Activated naive CD4-positive, alpha-beta T cell treated with anti-CD3 and anti-CD28 coated beads, Interleukin-2, amount 50 U/mL, for 24 hours (primary cell): ENCODE data around the gene PKDCC.

Source experiments
- H3K27ac Mint-ChIP-seq: one replicate; pipeline ENCODE4 v1.8.0; 2021; ENCODE audit warnings: mild to moderate bottlenecking, mixed read lengths
- H3K27me3 Mint-ChIP-seq: one replicate; pipeline ENCODE4 v1.8.0; 2021; ENCODE audit warnings: mixed read lengths
- H3K36me3 Mint-ChIP-seq: one replicate; pipeline ENCODE4 v1.8.0; 2021; ENCODE audit warnings: mixed read lengths
- H3K4me1 Mint-ChIP-seq: one replicate; pipeline ENCODE4 v1.8.0; 2021; ENCODE audit warnings: mixed read lengths
- H3K4me3 Mint-ChIP-seq: one replicate; pipeline ENCODE4 v1.8.0; 2021; ENCODE audit warnings: mild to moderate bottlenecking, mixed read lengths
- H3K9me3 Mint-ChIP-seq: one replicate; pipeline ENCODE4 v1.8.0; 2021; ENCODE audit warnings: mixed read lengths

The PKDCC gene

DNA sequence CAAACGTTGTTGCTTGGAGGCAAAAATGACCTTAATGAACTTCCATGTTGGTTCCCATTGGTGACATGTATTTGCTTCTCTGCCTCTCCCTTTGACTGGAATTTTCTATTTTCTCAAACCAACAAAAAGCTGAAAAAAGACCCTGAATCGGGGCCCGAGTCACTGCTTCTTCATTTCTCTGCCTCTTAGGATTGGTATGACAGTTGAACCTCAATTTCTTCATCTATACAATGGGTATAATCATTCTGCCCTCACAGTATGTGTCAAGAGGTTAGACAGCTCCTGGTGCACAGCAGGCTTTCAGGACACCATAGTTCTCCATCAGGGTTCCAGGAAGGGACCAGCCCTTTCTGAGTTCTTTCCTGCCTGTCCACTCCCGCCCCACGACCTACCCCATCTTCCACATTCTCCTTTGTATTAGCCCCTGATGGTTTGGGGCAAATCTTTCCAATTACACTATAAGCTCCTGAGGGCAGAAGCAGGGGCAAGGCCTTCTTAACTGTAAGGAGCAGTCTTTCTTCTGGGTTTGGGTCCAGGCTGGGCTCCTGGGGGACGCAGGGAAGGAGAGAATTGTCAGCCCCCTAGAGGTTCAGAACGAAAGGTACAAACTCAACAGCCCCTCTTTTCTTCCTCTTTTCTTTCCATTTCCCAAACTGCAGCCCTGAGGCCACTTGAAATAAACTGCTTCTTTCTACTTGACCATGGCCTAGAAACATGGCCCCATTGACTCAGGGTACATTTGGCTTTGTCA, 6.3 kb upstream of the PKDCC start:
- H3K4me3 Mint-ChIP-seq: no peak overlapping the region
- H3K4me1 Mint-ChIP-seq: no peaks in the 10 kb centered on the region
- no peaks in the 10 kb centered on the region for H3K9me3 Mint-ChIP-seq
- no peak overlapping the region for H3K27ac Mint-ChIP-seq
- H3K36me3 Mint-ChIP-seq: no peaks in the 10 kb centered on the region
- H3K27me3 Mint-ChIP-seq: peaks cover 32% of the 10 kb centered on the region

DNA sequence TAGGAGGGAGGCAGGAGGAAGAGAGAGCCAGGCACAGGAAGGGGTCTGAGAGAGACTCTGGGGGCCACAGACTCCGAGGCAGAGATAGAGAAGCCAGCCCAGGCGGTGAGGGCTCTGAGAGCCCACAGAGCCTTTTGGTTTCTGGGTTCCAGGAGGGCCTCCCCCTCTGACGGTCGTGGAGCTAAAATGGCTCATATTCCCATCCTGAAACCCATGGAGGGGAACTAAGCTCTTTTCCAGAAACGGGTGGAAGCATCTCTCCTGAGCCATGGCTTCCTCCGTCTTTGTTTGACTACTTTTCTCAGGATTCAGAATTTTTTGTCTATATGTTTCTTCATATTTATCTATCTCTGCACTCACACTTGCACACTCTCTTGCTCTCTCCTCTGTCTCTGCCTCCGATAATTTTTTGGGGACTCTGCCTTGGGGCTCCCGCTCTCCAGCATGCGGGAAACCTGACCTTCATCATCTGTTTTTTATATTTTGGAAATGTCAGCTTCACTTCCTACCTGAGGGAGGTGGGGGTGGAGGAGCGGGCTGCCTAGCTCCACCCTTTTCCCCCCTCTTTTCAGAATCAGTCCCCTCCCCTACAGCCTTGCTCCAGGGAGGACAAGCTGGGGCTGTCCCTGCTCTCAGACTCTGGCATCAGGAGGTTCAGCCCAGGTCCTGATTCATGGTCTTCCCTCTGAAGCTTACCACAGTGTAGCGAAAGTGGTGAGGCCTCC, 5.0 kb upstream of the PKDCC start:
- Mint-ChIP-seq H3K27me3 (peaks cover 37% of the 10 kb centered on the region), H3K4me3 (no peak overlapping the region), H3K27ac (no peak overlapping the region), H3K9me3 (no peaks in the 10 kb centered on the region), H3K4me1 (peaks cover 4% of the 10 kb centered on the region), H3K36me3 (no peaks in the 10 kb centered on the region)

DNA sequence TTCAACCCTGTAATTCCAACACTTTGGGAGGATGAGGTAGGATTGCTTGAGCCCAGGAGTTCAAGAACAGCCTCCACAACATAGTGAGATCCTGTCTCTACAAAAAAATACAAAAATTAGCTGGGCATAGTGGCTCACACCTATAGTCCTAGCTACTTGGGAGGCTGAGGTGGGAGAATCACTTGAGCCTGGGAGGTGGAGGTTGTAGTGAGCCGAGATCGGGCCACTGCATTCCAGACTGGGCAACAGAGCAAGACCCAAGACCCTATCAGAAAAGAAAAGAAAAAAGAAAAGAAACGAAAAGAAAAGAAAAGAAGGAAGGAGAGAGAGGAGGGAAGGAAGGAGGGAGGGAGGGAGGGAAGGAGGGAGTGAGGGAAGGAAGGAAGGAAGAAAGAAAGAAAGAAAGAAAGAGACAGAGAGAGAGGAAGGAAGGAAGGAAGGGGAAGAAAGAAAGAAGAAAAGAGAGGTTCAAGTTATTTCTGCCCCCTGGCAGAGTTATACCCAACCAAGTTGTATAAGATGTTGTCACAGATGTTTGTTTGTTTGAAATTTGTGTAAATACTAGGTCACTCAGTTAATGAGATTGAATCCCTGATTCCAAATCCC, 3.9 kb upstream of the PKDCC start:
- no peak overlapping the region for H3K27ac Mint-ChIP-seq
- H3K9me3 Mint-ChIP-seq: no peaks in the 10 kb centered on the region
- H3K4me1 Mint-ChIP-seq: peaks cover 4% of the 10 kb centered on the region
- H3K36me3 Mint-ChIP-seq: no peaks in the 10 kb centered on the region
- no peak overlapping the region for H3K4me3 Mint-ChIP-seq
- H3K27me3 Mint-ChIP-seq: peaks cover 41% of the 10 kb centered on the region

DNA sequence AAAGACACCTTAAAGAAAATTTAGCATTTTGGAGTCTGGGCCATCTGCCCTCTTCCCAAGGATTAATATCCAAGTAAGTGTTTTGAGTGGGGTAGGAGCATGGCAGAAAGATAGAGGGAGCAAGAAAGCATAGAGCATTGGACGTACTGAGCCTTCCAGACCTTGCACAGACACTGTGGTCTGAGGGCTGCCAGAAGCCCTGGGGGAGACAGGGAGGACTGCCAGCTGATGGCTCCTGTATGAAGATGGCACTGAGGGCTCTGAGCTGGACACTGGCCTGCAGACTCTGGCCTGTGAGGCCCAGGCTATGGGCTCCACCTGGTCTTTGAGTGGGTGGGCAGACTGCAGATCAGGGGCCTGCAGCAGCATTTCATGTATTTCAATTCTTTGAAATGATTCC, 2.9 kb upstream of the PKDCC start:
- H3K27me3 Mint-ChIP-seq: peaks cover 46% of the 10 kb centered on the region
- no peak overlapping the region for H3K27ac Mint-ChIP-seq
- H3K36me3 Mint-ChIP-seq: no peaks in the 10 kb centered on the region
- no peaks in the 10 kb centered on the region for H3K9me3 Mint-ChIP-seq
- peaks cover 4% of the 10 kb centered on the region for H3K4me1 Mint-ChIP-seq
- no peak overlapping the region for H3K4me3 Mint-ChIP-seq

DNA sequence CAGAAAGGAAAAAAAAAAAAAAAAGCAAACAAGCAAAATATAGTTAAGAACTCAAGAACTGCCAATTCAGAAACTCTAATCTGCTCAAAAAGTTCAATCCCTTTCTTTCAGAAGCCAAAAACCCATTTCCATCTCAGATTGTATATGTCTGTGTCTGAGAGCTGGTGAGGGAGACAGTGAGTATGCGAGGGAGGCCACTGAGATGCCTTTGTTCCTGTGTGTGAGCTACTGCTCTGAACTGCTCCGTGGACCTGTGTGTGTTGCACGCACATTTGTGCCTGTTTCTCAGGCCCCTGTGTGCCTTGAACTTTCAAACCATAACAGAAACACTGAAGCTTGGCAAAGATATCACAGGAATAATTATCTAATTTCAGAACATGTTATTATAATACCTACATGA, 2.5 kb upstream of the PKDCC start:
- no peak overlapping the region for H3K4me3 Mint-ChIP-seq
- H3K36me3 Mint-ChIP-seq: no peaks in the 10 kb centered on the region
- H3K27me3 Mint-ChIP-seq: peaks cover 50% of the 10 kb centered on the region
- H3K27ac Mint-ChIP-seq: no peak overlapping the region
- no peaks in the 10 kb centered on the region for H3K9me3 Mint-ChIP-seq
- peaks cover 4% of the 10 kb centered on the region for H3K4me1 Mint-ChIP-seq

GRCh38 chr2:42045848-42046748, 1.7 kb upstream of the PKDCC start:
- Mint-ChIP-seq H3K9me3 (no peaks in the 10 kb centered on the region), H3K4me1 (peaks cover 4% of the 10 kb centered on the region), H3K27me3 (peaks cover 49% of the 10 kb centered on the region), H3K4me3 (peak overlapping the region; percentile 57), H3K36me3 (no peaks in the 10 kb centered on the region), H3K27ac (no peak overlapping the region)

DNA sequence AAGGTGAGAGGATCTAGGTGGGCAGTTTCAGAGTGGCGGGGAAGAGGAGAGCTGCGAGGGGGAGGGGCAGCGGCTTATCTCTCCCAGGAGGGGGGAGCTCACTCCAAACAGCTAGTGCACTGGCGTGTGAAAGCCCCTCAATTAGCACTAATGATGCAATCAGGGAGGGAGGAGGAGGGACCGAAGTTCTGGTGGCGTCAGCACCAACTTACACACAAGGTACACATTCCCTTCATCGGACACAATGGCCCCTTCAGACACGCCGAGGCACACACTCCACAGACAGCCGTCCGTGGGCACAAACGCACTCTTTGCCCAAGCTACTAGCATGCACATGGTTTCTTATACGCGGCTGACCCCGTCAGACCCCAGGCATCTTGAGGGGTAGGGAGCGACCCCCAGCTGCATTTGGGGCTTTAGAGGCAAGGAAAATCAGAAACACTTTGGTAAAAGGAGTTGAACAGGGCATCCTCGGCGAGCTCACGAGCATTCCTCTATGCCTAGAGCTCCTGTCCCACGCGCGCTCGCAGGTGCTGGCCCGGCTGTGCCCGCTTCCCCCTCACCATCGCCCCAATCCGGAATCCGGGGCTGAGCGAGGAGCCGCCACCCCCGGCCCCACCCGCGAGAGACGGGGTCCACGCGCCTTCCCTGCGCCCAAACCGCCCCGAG, 868 bp upstream of the PKDCC start:
- H3K36me3 Mint-ChIP-seq: no peaks in the 10 kb centered on the region
- H3K4me3 Mint-ChIP-seq: peak overlapping the region; percentile 77
- H3K27ac Mint-ChIP-seq: no peak overlapping the region
- no peaks in the 10 kb centered on the region for H3K9me3 Mint-ChIP-seq
- peaks cover 42% of the 10 kb centered on the region for H3K27me3 Mint-ChIP-seq
- peaks cover 4% of the 10 kb centered on the region for H3K4me1 Mint-ChIP-seq

DNA sequence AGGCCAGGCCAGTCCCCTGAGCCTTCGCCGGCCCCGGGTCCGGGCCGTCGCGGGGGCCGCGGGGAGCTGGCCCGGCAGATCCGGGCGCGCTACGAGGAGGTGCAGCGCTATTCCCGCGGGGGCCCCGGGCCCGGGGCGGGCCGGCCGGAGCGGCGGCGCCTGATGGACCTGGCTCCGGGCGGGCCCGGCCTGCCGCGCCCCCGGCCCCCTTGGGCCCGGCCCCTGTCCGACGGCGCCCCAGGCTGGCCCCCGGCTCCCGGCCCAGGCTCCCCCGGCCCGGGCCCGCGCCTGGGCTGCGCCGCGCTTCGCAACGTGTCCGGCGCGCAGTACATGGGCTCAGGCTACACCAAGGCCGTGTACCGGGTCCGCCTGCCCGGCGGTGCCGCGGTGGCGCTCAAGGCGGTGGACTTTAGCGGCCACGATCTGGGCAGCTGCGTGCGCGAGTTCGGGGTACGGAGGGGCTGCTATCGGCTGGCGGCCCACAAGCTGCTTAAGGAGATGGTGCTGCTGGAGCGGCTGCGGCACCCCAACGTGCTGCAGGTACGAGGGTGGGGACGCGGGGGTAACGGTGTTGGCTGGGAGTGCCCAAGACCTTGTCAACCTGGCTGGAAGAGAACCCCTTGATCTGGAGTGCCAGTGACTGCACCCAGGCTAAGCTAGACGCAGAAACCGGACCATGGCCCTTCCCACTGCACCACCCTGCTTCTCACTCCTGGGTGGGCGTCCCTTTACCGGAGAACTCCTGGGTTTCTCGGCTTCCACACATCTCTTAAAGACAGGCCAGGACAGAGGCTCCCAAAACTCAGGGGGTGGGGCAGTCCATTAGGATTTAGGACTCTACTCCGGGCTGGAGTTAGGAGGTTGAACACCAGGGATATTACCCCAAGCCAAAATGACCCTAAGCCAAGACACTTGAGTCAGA, 739 bp downstream of the PKDCC start:
- H3K36me3 Mint-ChIP-seq: no peaks in the 10 kb centered on the region
- no peak overlapping the region for H3K4me3 Mint-ChIP-seq
- peaks cover 4% of the 10 kb centered on the region for H3K4me1 Mint-ChIP-seq
- peaks cover 33% of the 10 kb centered on the region for H3K27me3 Mint-ChIP-seq
- H3K27ac Mint-ChIP-seq: no peak overlapping the region
- no peaks in the 10 kb centered on the region for H3K9me3 Mint-ChIP-seq

DNA sequence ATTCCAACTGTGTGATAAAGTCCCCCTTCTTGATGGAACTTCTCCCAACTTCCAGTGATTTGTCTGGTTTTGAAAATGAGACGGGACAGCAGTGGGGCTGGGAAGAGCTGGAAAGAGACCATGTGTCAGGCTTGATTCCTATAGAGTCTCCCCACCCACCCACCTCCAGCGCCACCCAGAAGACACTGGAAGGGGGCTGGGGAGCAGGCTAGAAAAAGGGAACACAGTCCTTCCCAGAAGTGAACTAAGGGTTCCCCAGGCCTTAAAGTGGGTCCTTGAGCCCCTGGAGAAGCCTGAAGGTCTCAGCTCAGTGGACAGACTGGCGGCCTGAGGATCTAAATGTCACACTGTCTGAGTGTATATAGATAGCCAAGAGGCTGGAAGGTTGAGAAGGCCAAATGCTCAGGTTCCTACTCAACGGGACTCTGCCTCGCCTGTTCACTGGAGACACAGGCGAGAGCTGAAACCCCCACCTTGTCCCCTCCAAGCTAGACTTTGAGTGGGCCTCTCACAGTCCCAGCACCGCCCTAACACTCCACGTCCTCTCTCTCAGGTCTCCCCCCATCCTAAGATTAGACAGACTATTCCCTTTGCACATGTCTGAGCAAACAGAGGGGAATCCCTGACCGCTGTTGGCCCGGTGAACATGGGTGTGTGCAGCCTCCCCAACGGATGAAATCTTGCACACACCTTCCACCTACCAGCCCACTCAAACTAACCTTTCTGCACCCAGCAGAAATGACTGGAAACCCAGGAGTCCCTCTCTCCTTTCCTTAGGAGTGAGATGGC, 1.6 kb downstream of the PKDCC start:
- H3K36me3 Mint-ChIP-seq: no peaks in the 10 kb centered on the region
- no peak overlapping the region for H3K27ac Mint-ChIP-seq
- H3K9me3 Mint-ChIP-seq: no peaks in the 10 kb centered on the region
- H3K4me1 Mint-ChIP-seq: peaks cover 4% of the 10 kb centered on the region
- H3K4me3 Mint-ChIP-seq: peak overlapping the region; percentile 15
- H3K27me3 Mint-ChIP-seq: peaks cover 29% of the 10 kb centered on the region

- H3K4me1 Mint-ChIP-seq: peaks cover 4% of the 10 kb centered on the region
- H3K9me3 Mint-ChIP-seq: no peaks in the 10 kb centered on the region
- H3K27ac Mint-ChIP-seq: no peak overlapping the region
- no peaks in the 10 kb centered on the region for H3K36me3 Mint-ChIP-seq
- peaks cover 27% of the 10 kb centered on the region for H3K27me3 Mint-ChIP-seq
- H3K4me3 Mint-ChIP-seq: no peak overlapping the region
Measured at GRCh38 chr2:42050010-42050702, 2.3 kb downstream of the PKDCC start.

DNA sequence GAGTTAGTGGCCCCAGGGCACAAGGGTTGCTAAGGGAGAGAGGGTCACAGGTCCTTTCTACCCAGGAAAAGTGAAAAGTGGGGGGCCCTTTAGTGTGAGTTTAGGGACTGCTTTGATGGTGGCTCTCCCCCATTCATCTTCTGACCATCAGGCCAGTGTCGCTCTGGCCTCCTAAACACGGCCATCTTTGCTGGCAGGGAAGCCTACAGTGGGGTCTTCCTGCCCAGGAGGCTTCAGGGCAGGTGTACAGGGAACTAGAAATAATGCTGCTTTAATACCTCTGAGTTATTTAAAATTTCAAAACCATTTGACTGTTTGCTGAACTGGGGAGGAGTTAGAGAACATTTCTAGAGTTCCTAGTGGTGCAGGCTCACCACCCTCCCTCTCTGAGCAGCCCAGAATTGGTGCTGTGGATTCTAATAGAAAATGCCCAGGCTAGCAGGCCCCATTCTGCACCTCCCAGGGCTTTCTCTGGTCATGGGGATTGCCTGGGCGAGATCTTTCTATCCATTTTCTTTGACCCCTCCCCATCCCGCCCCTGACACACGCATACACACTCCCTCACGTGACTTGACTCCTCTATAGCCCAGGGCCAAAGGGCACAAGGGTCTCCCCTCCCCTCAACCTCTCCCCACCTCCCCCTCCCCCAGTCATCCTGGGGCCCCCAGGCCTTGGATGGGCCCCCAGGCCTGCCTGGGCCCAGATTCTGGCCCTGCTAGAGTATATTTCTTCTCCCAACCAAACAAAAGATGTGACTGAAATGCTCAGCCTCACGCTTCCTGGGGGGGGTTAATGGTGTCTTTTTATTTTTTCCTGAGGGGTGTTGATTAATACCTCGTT, 3.1 kb downstream of the PKDCC start:
- H3K27ac Mint-ChIP-seq: no peak overlapping the region
- H3K36me3 Mint-ChIP-seq: no peaks in the 10 kb centered on the region
- H3K9me3 Mint-ChIP-seq: no peaks in the 10 kb centered on the region
- H3K4me1 Mint-ChIP-seq: peaks cover 4% of the 10 kb centered on the region
- peaks cover 24% of the 10 kb centered on the region for H3K27me3 Mint-ChIP-seq
- H3K4me3 Mint-ChIP-seq: no peak overlapping the region

DNA sequence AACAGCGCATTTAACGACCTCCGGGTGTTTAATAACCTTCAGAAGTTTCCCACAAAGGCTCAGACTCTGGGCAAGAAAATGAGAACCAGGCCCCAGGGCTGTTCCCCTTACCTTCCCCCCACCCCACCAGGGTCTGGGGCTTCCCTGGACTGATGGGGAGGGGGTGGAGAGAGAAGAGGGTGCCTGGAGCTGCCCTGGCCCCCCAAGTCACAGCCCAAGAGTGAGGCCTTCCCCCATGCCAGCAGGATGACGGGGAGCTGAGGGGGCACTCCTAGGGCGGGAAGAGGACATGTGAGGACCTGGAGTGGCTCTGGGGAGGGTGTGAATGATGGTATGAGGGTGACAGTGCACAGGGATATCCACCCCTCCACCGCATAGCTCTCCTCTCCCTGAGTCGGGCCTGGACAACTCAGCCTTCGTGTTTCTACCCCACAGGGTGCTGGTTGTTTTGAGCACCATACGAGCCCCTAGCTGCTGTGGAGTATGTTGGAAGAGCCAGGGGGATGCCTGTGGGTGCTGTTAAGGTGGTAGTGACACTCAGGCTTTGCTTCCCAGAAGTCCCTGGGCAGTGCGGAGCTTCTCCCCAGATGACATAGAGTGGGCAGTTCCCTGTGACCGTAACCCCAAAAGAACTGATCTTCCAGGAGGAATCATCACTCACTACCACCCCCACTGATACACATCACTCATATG, 3.9 kb downstream of the PKDCC start:
- no peak overlapping the region for H3K4me3 Mint-ChIP-seq
- no peaks in the 10 kb centered on the region for H3K9me3 Mint-ChIP-seq
- H3K4me1 Mint-ChIP-seq: peaks cover 4% of the 10 kb centered on the region
- H3K36me3 Mint-ChIP-seq: no peaks in the 10 kb centered on the region
- H3K27me3 Mint-ChIP-seq: peaks cover 19% of the 10 kb centered on the region
- no peak overlapping the region for H3K27ac Mint-ChIP-seq
